ENCODE data around the gene EFCAB13.
A peak's percentile ranks its signal among the peaks of the same experiment; 100 is the strongest.
"Not testable (repeated sequence)": the region's sequence is repeated elsewhere in the genome, so short reads cannot be mapped to it uniquely, and the experiment has no call there.

EFCAB13 gene

DNA sequence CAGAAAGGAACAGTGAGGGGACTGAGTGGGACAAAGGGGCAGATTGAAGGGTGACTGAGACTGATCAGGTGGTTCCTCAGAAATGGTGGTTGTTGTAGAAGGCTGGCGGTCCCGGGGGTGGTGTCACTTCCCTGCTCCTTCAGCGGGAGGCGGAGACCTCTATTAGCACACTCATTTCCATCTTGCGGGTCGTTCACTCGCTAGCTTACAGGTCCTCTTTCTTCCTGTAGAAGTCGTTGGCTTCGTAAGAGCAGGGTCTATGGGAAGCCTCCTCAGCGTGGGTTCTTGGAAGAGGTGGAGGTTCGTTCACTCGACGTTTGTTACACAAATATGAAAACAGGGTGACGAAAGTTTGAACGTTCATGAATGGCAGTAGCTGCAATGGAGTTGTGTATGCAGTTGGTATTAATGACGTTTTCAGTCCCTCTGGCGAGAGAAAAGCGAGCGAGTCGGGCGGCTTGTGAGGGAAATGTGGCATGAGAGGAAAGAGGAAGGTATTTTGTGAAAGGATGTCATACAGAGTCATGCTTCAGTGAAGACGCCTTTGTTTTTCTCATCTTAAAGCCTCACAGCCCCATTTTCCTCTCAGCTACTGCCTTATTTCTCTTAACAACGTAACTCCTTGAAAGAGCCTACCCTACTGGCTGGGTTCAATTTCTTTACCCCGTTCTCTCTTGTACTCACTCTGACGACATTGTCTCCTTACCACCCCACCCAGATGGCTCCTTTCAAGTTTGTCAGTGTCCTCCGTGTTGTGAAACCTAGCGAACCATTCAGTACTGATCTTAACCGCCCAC, 667 bp downstream of the EFCAB13 start:
- FAIRE-seq (no peak), DNase-seq (ENCODE audit: low spot score) (no peak)

GRCh38 chr17:47325176-47325575, 1.4 kb downstream of the EFCAB13 start:
- DNase-seq (ENCODE audit: low spot score) (no peak), FAIRE-seq (no peak)

- no peak for DNase-seq (ENCODE audit: low spot score)
- no peak for FAIRE-seq
Observed at GRCh38 chr17:47330548-47330947, 6.8 kb downstream of the EFCAB13 start.

GRCh38 chr17:47332287-47332686, 8.5 kb downstream of the EFCAB13 start:
- DNase-seq (ENCODE audit: low spot score): no peak
- FAIRE-seq: no peak

- FAIRE-seq: no peak
- no peak for DNase-seq (ENCODE audit: low spot score)
Observed at GRCh38 chr17:47335101-47335936, 11.6 kb downstream of the EFCAB13 start.

- DNase-seq (ENCODE audit: low spot score) (no peak), FAIRE-seq (no peak)
Observed at GRCh38 chr17:47338026-47338425, 14.3 kb downstream of the EFCAB13 start.

DNA sequence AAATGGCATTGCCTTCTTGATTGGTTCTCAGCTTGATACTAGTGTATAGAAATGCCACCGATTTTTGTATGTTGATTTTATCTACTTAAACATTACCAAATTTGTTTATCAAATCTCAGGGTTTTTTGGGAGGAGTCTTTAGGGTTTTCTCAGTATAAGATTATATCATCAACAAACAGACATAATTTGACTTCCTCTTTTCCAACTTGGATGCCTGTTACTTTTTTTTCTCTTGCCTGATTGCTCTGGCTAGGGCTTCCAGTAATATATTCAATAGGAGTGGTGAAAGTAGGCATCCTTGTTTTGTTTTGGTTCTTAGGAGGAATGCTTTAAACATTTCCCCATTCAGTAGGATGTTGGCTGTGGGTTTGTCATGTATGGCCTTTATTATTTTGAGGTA, 29.1 kb downstream of the EFCAB13 start:
- no peak for FAIRE-seq

DNA sequence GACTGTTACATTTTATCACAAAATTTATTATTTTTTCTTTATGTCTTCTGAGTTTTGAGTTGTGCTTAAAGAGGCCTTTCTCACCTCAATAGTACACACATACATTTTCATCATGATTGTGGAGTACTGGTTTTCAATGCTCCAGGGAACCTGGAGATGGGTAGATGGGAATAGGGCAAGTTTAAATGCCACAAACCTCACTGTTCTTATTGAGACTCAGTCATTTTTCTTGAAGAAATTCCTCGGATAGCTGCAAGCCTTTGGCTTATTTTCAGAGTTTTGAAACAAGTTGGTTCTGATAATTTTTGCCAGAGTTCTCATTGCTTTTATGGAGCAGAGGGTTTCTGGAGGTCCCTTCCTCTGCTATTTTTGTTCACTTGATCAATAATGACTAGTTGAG, 34.9 kb downstream of the EFCAB13 start:
- FAIRE-seq: no peak
- DNase-seq (ENCODE audit: low spot score): no peak

More for the DNA sequence above, 29.1 kb downstream of the EFCAB13 start:
- DNase-seq (ENCODE audit: low spot score): no peak

DNA sequence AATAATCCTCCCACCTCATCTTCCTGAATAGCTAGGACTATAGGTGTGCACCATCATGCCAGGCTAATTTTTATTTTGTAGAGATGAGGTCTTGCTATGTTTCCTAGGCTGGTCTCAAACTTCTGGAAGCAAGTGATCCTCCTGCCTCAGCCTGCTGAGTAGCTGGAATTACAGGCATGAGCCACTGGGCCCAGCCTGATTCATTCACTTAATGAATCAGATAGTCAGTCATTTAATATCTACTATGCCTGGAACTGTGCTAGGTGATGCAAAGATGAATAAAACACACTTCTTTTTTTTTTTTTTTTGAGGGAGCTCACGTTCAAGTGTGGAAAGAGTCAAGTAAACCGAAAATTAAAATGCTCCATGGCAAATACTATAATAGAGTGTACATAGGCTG, 39.4 kb downstream of the EFCAB13 start:
- FAIRE-seq: no peak

DNA sequence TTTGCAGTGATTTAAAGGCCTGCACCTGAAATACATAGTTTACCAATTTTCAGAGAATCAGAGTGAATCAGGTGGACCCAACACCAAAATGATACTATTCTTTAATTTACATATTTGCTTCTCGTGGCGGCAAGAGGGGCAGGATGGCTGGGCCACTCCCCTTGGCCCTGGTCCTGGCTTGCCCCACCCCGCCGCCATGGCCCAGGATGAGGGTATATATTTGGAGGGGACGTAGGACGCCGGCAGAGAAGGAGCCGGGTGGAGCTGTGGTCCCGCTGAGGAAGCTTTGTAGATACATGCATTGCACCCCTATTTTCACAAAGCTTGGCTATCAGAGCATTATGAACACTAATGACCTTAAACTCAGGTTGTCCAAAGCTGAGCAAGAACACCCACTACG, 43.5 kb downstream of the EFCAB13 start:
- FAIRE-seq: no peak

More for the DNA sequence above, 39.4 kb downstream of the EFCAB13 start:
- DNase-seq (ENCODE audit: low spot score): no peak

DNA sequence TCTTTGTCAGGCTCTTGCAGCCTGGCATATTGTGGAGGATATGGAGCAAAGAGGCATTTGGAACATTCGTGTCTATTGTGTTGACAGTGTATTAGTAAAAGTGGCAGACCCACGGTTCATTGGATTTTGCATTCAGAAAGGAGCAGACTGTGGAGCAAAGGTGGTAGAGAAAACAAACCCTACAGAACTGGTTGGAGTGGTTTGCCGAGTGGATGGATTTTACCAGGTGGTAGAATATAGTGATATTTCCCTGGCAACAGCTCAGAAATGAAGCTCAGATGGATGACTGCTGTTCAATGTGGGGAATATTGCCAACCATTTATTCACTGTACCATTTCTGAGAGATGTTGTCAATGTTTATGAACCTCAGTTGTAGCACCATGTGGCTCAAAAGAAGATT, 44.5 kb downstream of the EFCAB13 start:
- DNase-seq (ENCODE audit: low spot score): no peak
- FAIRE-seq: no peak

More for the DNA sequence above, 43.5 kb downstream of the EFCAB13 start:
- DNase-seq (ENCODE audit: low spot score): no peak

- not testable (repeated sequence) for FAIRE-seq; DNase-seq (ENCODE audit: low spot score)
Observed at GRCh38 chr17:47370899-47371298, 47.1 kb downstream of the EFCAB13 start.

DNA sequence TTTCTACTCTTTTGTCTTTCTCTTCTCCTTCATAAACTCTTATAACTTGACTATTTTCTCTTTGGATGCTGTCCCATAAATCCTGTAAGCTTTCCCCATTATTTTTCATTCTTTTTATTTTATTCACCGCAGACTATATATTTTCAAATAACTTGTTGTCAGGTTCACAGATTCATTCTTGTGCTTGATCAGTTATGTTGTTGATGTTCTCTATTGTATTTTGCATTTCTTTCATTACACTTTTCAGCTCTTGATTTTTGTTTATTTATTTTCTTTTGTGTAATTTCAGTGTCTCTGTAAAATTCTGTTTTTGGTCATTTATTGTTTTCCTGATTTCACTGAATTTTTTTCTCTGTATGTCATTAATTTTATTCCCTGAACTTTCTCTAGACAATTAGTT, 49.2 kb downstream of the EFCAB13 start:
- FAIRE-seq (no peak), DNase-seq (ENCODE audit: low spot score) (no peak)

DNA sequence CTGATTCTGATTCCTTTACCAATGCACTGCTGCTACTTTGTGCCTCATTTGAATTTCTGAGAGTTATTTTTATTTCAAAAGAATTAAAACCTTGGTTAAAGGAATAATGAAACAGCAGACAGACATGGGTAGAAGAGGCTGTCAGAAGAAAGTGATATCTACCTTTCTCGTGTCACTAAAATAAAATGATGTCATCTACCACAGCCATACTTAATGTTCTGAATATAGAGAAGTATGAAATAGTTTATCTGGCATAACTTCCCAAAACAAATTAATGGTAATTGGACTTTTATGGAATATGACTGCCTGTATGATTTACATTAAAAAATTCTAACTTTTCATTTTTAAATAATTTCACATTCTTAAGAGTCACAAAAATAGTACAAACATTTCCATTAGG, 52.5 kb downstream of the EFCAB13 start:
- DNase-seq (ENCODE audit: low spot score): no peak
- FAIRE-seq: no peak

DNA sequence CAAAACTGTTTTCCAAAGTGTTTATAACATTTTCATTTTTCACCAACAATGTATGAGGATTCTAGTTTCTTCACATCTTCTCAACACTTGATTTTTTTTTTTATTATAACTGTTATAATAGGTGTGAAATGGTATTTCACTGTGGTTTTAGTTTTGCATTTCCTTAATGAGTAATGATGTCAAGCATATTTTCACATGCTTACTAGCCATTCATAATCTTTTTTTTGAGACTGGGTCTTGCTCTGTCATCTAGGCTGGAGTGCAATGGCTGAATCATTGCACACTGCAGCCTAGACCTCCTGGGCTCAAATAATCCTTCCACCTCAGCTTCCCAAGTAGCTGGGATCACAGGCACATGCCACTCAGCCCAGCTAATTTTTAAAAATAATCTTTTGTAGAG, 65.1 kb downstream of the EFCAB13 start:
- DNase-seq (ENCODE audit: low spot score) (no peak), FAIRE-seq (no peak)

DNA sequence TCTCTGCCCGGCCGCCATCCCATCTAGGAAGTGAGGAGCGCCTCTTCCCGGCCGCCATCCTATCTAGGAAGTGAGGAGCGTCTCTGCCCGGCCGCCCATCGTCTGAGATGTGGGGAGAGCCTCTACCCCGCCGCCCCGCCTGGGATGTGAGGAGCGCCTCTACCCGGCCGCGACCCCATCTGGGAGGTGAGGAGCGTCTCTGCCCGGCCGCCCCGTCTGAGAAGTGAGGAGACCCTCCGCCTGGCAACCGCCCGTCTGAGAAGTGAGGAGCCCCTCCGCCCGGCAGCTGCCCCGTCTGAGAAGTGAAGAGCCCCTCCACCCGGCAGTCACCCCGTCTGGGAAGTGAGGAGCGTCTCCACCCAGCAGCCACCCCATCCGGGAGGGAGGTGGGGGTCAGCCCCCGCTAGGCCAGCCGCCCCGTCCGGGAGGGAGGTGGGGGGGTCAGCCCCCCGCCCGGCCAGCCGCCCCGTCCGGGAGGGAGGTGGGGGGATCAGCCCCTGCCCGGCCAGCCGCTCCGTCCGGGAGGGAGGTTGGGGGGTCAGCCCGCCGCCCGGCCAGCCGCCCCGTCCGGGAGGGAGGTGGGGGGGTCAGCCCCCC, 73.9 kb downstream of the EFCAB13 start:
- not testable (repeated sequence) for DNase-seq (ENCODE audit: low spot score); FAIRE-seq

DNA sequence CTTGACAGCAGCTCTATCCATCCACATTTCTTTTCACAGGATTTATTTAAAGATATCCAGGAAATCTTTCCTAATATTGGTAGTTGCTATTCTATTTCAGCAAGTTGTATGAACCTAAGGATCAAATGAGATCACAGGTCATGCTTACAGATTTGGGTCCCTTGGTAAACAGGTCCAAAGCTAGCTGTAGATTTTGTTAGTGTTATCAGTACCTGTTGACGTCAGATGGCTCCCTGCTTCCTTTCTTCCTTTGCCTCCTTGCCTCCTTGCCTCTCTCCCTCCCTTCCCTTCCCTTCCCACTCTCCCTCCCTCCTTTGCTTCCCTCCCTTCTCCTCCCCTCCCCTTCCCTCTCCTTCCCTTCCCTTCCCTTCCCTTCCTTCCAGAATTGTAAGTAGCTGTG, 76.6 kb downstream of the EFCAB13 start:
- DNase-seq (ENCODE audit: low spot score) (no peak), FAIRE-seq (peak; percentile 66)

- DNase-seq (ENCODE audit: low spot score) (no peak), FAIRE-seq (no peak)
Observed at GRCh38 chr17:47401100-47401499, 77.3 kb downstream of the EFCAB13 start.

DNA sequence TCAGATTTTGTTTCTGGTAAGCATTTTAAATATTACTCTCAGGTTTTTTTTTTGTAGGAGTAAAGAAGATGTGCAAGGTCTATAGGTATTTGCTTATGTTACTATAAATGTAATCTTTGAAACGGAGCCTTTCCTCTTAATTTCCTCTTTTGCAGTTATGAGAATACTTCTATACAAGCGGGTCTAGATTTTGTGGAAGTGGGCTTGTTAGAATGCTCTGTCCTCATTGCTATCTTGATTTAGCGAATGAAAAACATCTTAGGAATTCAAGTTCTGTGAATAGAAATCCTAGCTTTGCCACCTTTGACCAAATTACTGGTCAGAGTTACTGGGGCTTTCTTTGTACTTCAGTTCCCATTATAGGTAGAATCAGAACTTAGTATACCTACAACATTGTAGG, 80.3 kb downstream of the EFCAB13 start:
- DNase-seq (ENCODE audit: low spot score) (no peak), FAIRE-seq (no peak)

DNA sequence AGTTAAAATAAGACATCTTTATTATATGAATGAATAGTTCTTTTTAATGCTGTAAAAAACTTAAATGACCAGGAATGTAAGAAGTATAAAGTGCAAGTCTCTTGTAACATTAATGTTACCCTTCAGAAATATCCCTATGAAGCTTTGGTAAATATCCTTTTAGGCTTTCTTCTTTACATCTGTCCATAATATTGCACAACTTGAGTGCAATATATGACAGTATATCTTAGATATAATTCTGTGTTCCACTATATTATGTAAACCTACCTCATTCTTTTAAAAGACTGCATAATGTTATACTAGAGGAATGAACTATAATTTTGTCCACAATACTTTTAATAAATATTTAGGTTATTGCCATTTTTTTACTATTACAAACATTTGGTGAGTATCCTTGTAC, 81.1 kb downstream of the EFCAB13 start:
- FAIRE-seq (no peak), DNase-seq (ENCODE audit: low spot score) (no peak)

DNA sequence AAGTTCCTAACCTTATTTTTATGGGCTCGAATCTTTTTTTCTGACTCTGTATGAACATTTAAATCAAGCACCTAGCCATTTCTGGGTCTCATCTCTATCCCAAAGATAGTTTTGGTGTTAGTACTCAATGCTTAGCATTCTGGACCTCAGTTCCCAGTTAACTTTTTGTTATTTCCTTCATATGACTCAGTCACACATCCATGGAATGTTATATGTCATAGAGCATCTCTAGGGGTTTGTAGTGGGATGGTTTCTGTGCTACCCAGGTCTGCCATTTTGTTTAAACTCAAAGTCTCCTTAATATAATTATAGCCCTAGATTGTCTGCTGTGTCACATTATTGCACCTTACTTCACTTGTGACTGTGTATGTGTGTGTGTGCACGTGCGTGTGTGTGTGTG, 90.1 kb downstream of the EFCAB13 start:
- no peak for FAIRE-seq

GRCh38 chr17:47414612-47415011, 90.9 kb downstream of the EFCAB13 start:
- no peak for DNase-seq (ENCODE audit: low spot score)

More for the DNA sequence above, 90.1 kb downstream of the EFCAB13 start:
- DNase-seq (ENCODE audit: low spot score): no peak

More at GRCh38 chr17:47414612-47415011, 90.9 kb downstream of the EFCAB13 start:
- no peak for FAIRE-seq

Measured in urothelium cell line (cell line).